ENCODE measurements around the gene AJM1. TPM values are rescaled to one million over a fixed set of nuclear protein-coding genes. Genes with fewer than 3 reads are reported as not detected.
A peak's percentile ranks its signal among the peaks of the same experiment; 100 is the strongest.
"Not testable (repeated sequence)": the region's sequence is repeated elsewhere in the genome, so short reads cannot be mapped to it uniquely, and the experiment has no call there.

The AJM1 gene
- total and polyA plus RNA-seq, 2 donors (not counting 1 experiment from before 2014, with no cell fraction given), result 1.7 to 2.9 TPM

DNA sequence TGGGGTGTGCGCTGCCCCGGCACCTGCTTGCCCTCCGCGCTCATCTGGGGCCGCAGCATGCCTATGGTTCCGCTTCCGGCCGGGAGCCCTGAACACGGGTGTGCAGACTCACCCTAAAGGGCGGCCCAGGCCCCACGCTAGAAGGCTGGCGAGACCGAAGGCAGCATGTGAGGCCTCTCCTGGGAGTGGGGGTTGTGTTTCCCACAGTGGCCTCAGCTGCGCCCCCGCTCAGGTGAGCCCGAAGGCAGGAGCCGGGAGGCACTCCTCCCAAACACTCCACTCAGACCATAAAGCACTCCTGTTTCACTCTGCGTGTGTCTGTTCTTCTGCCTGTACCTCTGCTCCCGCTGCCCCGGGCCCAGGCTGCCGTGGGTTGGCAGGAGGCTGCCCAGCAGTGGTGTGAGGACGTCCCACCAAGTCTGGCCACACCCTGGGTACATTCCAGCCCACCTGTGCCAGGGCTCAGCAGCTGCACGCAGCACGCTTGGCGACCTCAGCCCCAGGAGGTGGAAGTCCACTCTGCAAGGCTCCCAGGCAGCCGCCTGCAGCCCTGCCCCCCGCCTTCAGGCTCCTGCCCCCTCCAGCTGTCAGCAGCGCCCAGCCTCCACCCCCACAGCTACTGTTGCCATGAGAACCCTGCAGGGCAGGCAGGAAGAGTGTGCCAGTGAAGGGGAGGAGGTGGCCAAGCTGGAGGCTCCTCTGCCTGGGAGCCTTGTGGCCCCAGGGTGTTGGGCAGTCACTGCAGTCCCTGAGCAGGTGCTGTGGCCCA lies 1.2 kb upstream of the AJM1 start:
- peaks cover 0 to 20% (median 3%) of the 10 kb centered on the region in 4 experiments for H3K27me3 ChIP-seq (replicated peaks in 1 of 4; ENCODE audit: control extremely low read depth in 1 of 4, control insufficient read depth in 3 of 4, insufficient read depth in 4 of 4, low read length in 3 of 4)
- no peak overlapping the region for H3K27ac Mint-ChIP-seq
- H3K36me3 ChIP-seq (replicated peaks in 1 of 2; ENCODE audit: control extremely low read depth in 1 of 2, control insufficient read depth in 1 of 2, extremely low read depth in 1 of 2, insufficient read depth in 2 of 2, low read length in 1 of 2), result no peaks in the 10 kb centered on the region
- H3K79me2 ChIP-seq (ENCODE audit: control insufficient read depth, insufficient read depth, low read length), result no peaks in the 10 kb centered on the region
- no peak overlapping the region for H3K9ac ChIP-seq (ENCODE audit: low read length)
- H3K9me3 ChIP-seq (ENCODE audit: control extremely low read depth in 1 of 3, control insufficient read depth in 2 of 3, insufficient read depth in 1 of 3, low read length in 2 of 3), result peaks cover 0 to 14% (median 0%) of the 10 kb centered on the region in 3 donors
- H4K20me1 ChIP-seq (ENCODE audit: control insufficient read depth, insufficient read depth, low read length, poor library complexity, severe bottlenecking), result peaks cover 24% of the 10 kb centered on the region
- TF ChIP-seq, protein P1, sequence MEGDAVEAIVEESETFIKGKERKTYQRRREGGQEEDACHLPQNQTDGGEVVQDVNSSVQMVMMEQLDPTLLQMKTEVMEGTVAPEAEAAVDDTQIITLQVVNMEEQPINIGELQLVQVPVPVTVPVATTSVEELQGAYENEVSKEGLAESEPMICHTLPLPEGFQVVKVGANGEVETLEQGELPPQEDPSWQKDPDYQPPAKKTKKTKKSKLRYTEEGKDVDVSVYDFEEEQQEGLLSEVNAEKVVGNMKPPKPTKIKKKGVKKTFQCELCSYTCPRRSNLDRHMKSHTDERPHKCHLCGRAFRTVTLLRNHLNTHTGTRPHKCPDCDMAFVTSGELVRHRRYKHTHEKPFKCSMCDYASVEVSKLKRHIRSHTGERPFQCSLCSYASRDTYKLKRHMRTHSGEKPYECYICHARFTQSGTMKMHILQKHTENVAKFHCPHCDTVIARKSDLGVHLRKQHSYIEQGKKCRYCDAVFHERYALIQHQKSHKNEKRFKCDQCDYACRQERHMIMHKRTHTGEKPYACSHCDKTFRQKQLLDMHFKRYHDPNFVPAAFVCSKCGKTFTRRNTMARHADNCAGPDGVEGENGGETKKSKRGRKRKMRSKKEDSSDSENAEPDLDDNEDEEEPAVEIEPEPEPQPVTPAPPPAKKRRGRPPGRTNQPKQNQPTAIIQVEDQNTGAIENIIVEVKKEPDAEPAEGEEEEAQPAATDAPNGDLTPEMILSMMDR (IDR thresholded peaks at IDR 0.05), result no peak
- TF ChIP-seq EZH2 (IDR thresholded peaks at IDR 0.05; ENCODE audit: borderline replicate concordance, insufficient read depth, low read depth, low read length, poor library complexity, severe bottlenecking), result no peak
- H3K4me3 Mint-ChIP-seq, result no peak overlapping the region
- no peak overlapping the region for H3K4me3 ChIP-seq (ENCODE audit: control extremely low read depth in 1 of 5, extremely low read depth in 1 of 5, insufficient read depth in 1 of 5, low read depth in 2 of 5, low read length in 4 of 5)
- H3K27me3 Mint-ChIP-seq, result no peaks in the 10 kb centered on the region
- intact Hi-C loops (cut with micrococcal nuclease), result no loop called here
- peaks cover 20 to 30% of the 10 kb centered on the region in 2 donors for H3K4me1 ChIP-seq (ENCODE audit: control insufficient read depth in 2 of 2, insufficient read depth in 2 of 2, low read length in 2 of 2)
- H3K4me1 Mint-ChIP-seq, result peaks cover 11% of the 10 kb centered on the region
- DNase-seq, result no peak
- no peak overlapping the region for H2AFZ ChIP-seq (ENCODE audit: insufficient read depth, low read depth, low read length, poor library complexity, severe bottlenecking)
- POLR2A ChIA-PET, result no interaction called here
- no peak for ATAC-seq (ENCODE audit: low read depth)
- CTCF ChIA-PET, result interaction anchor here (1.1 to 3.6 kb wide), 7 partner anchors 34 to 194 kb away, joined by 4 to 29 read pairs (median 6); partner anchors contain the start of genes CLIC3, FBXW5 and RABL6
- no peak overlapping the region for H3K27ac ChIP-seq (ENCODE audit: low read length in 2 of 2)
- H3K4me2 ChIP-seq (replicated peaks; ENCODE audit: low read depth, low read length, poor library complexity, severe bottlenecking), result no peak overlapping the region
- no peaks in the 10 kb centered on the region for H3K9me3 Mint-ChIP-seq (ENCODE audit: insufficient read depth)
- WGBS (ENCODE audit: insufficient coverage), result 95% methylated on average over 24 of the region's 28 CpGs

DNA sequence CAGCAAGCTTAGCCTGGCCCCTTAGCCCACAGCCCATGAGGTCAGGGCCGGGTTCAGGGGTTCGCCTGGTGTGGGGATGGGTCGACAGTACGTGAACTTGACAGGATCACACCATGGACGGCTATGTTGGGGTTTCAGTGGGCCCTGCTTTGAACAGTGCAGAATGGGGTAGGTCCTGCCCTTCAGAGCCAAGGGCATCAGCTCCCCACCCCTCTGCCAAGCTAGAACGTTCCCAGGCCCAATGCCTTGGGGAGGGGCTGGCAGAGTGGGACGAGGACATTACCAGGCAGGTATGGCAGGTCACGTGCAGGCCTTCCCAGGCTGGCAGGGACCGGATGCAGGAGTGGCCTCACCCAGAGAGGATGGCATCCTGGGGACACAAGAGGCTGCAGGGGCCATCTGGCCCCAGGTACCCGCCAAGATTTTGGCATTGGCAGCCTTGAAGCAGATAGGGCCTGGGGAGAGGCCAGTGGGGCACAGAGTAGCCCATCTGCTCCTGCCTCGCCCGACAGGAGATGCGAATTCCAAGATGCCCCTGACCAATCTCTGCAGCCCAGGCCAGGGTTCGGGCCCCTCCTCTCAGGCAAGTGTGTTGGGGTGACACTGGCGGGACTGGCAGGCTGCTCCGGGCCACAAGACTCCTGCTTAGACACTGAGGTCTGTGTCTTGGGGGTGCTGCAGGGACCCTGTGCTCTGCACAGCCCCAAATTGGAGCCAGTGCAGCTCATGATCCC lies 465 bp upstream of the AJM1 start:
- H3K79me2 ChIP-seq (ENCODE audit: control insufficient read depth, insufficient read depth, low read length); H3K9me3 Mint-ChIP-seq (ENCODE audit: insufficient read depth); ATAC-seq (ENCODE audit: low read depth); H3K36me3 ChIP-seq (replicated peaks in 1 of 2; ENCODE audit: control extremely low read depth in 1 of 2, control insufficient read depth in 1 of 2, extremely low read depth in 1 of 2, insufficient read depth in 2 of 2, low read length in 1 of 2); H3K27me3 Mint-ChIP-seq; DNase-seq; H3K27ac ChIP-seq (ENCODE audit: low read length in 2 of 2); H2AFZ ChIP-seq (ENCODE audit: insufficient read depth, low read depth, low read length, poor library complexity, severe bottlenecking): not testable (repeated sequence)
- peak overlapping the region in 4 of 5 experiments; percentile 66 to 84 (median 74) for H3K4me3 ChIP-seq (ENCODE audit: control extremely low read depth in 1 of 5, extremely low read depth in 1 of 5, insufficient read depth in 1 of 5, low read depth in 2 of 5, low read length in 4 of 5)
- Mint-ChIP-seq H3K27ac (peak overlapping the region; percentile 81), H3K4me3 (peak overlapping the region; percentile 92), H3K4me1 (peaks cover 14% of the 10 kb centered on the region)
- H3K4me2 ChIP-seq (replicated peaks; ENCODE audit: low read depth, low read length, poor library complexity, severe bottlenecking), result peak overlapping the region; percentile 89
- H3K4me1 ChIP-seq (ENCODE audit: control insufficient read depth in 2 of 2, insufficient read depth in 2 of 2, low read length in 2 of 2), result peaks cover 26 to 34% of the 10 kb centered on the region in 2 donors
- intact Hi-C loops (cut with micrococcal nuclease), result loop anchor here (1.0 to 2.0 kb wide), 3 partner anchors 35 to 193 kb away; partner anchors contain the start of gene RABL6
- H3K9me3 ChIP-seq (ENCODE audit: control extremely low read depth in 1 of 3, control insufficient read depth in 2 of 3, insufficient read depth in 1 of 3, low read length in 2 of 3), result peaks cover 0 to 19% (median 0%) of the 10 kb centered on the region in 3 donors
- H3K27me3 ChIP-seq (replicated peaks in 1 of 4; ENCODE audit: control extremely low read depth in 1 of 4, control insufficient read depth in 3 of 4, insufficient read depth in 4 of 4, low read length in 3 of 4), result peaks cover 0 to 25% (median 6%) of the 10 kb centered on the region in 4 experiments
- peak overlapping the region; percentile 87 for H3K9ac ChIP-seq (ENCODE audit: low read length)
- CTCF ChIA-PET, result interaction anchor here (0.6 to 3.6 kb wide), 37 partner anchors 10 to 229 kb away, joined by 3 to 29 read pairs (median 5); partner anchors contain the start of genes ABCA2, CLIC3, EDF1 and FBXW5
- POLR2A ChIA-PET, result interaction anchor here (0.6 to 1.8 kb wide), 6 partner anchors 9 to 834 kb away, joined by 3 to 6 read pairs (median 3); partner anchors contain the start of genes PAXX, RABL6 and TUBB4B
- whole genome bisulfite sequencing (ENCODE audit: insufficient coverage), result 74% methylated on average over 16 of the region's 16 CpGs
- H4K20me1 ChIP-seq (ENCODE audit: control insufficient read depth, insufficient read depth, low read length, poor library complexity, severe bottlenecking), result peaks cover 24% of the 10 kb centered on the region
